Neutrophil (primary cell): ENCODE data around the gene SNX19.

Source experiments
- H3K27ac ChIP-seq: fragments of 200-600 bp; sonication (generic); 2 replicates; pipeline ENCODE4 v1.5.1; 2016; ENCODE audit warnings: mild to moderate bottlenecking, moderate library complexity
- H3K27me3 ChIP-seq: fragments of 200-600 bp; sonication (generic); 2 replicates; pipeline ENCODE4 v1.6.0; 2016; ENCODE audit warnings: mild to moderate bottlenecking
- H3K36me3 ChIP-seq: fragments of 200-600 bp; sonication (generic); 2 replicates; pipeline ENCODE4 v1.5.1; 2017
- H3K4me1 ChIP-seq, 2 experiments: fragments of 200-600 bp in 1 of 2; sonication (generic) in 1 of 2; 1 replicate in 1 of 2; 2 replicates in 1 of 2; pipeline versions ENCODE4 v1.5.1 to v1.6.1; 2013 to 2016; ENCODE audit warnings: low read depth in 1 of 2, low read length in 1 of 2, mild to moderate bottlenecking in 1 of 2, moderate library complexity in 1 of 2; ENCODE audit not compliant: control insufficient read depth in 1 of 2, insufficient read depth in 1 of 2
- H3K4me3 ChIP-seq, 2 experiments: fragments of 200-600 bp in 1 of 2; sonication (generic) in 1 of 2; 1 replicate in 1 of 2; 2 replicates in 1 of 2; pipeline ENCODE4 v1.5.1; 2013 to 2016; ENCODE audit warnings: low read depth in 1 of 2, low read length in 1 of 2, mild to moderate bottlenecking in 1 of 2, moderate library complexity in 1 of 2
- H3K9me3 ChIP-seq: fragments of 200-600 bp; sonication (generic); 2 replicates; pipeline ENCODE4 v1.5.1; 2016
- TF ChIP-seq, protein P1 (sequence below): fragments of 200-600 bp; sonication (generic); IDR thresholded peaks from 2 replicates; pipeline ENCODE4 v1.5.1; 2016; ENCODE audit warnings: antibody characterized with exemption

SNX19 gene

DNA sequence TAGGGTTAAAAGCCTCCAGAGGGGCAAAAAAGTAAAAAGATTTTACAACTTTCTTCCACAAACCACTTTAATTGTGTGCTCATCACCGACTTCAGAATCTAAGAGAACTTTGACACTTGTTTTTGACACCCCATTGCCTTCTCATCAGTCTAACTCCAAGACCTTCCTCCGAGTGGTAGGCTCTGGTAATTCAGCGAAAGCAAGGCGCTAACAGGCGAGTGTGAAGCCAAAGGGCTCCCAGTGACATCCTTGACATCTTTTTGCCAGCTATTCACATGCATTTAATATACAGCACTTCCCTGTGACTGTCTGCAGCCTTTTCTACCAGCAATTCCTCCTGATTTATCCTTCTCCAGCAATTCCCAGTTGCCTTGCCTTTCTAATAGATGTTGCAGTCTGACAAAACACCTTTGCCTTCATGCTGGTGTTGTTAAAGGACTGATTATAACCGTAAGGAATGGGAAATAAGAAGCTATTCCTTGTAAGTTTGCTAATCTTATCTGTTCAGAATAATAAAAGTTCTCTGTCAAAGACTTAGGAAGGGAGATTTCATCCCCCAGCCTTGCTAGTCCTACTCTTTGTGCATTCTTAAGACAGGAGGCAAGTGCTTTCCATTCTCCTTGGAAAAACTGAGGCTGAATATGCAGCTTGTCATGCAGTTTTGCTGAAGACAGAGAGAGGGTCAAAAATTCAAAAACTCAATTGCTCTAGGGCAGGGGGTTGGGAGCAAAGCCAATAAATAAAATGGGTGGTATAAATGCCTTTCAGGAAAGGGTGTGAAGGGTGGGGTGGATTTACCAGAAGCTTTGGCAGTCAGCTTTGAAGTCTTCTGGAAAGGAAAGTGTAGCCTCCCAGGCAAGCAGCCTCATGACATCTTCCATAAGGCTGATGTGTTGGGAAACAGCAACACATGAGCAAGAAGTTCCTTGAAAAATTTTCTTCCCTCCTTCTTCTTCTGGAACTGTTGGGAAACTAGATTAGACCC is 39.1 kb downstream of the SNX19 start:
- Histone ChIP-seq H3K36me3 (peaks cover 100% of the 10 kb centered on the region), H3K4me3 (no peak overlapping the region), H3K27ac (no peak overlapping the region), H3K27me3 (no peaks in the 10 kb centered on the region), H3K9me3 (no peaks in the 10 kb centered on the region), H3K4me1 (no peaks in the 10 kb centered on the region)
- TF ChIP-seq, protein P1, sequence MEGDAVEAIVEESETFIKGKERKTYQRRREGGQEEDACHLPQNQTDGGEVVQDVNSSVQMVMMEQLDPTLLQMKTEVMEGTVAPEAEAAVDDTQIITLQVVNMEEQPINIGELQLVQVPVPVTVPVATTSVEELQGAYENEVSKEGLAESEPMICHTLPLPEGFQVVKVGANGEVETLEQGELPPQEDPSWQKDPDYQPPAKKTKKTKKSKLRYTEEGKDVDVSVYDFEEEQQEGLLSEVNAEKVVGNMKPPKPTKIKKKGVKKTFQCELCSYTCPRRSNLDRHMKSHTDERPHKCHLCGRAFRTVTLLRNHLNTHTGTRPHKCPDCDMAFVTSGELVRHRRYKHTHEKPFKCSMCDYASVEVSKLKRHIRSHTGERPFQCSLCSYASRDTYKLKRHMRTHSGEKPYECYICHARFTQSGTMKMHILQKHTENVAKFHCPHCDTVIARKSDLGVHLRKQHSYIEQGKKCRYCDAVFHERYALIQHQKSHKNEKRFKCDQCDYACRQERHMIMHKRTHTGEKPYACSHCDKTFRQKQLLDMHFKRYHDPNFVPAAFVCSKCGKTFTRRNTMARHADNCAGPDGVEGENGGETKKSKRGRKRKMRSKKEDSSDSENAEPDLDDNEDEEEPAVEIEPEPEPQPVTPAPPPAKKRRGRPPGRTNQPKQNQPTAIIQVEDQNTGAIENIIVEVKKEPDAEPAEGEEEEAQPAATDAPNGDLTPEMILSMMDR: no peak

DNA sequence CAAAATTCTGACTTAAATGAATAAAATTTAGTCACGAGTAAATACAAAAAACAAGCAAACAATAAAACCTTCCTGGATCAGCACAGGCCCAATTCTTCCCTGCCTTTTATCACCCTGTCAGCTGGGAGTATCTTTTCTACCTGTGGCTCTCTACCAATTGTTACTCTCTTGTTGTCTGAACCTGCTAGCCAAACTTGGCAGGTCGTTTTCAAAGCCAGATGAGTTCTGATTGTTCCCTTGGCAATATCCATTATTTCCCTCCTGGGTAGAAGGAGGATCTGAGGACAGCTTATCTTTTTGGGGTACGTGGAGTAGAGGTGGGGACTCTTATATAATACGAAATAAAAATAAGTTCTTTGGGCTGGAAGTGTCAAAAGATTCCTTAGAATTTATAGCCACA is 40.2 kb downstream of the SNX19 start:
- H3K36me3 ChIP-seq: peaks cover 100% of the 10 kb centered on the region
- no peaks in the 10 kb centered on the region for H3K4me1 ChIP-seq
- no peaks in the 10 kb centered on the region for H3K9me3 ChIP-seq
- no peak overlapping the region for H3K27ac ChIP-seq
- H3K4me3 ChIP-seq: no peak overlapping the region
- TF ChIP-seq, protein P1: no peak
- H3K27me3 ChIP-seq: no peaks in the 10 kb centered on the region

DNA sequence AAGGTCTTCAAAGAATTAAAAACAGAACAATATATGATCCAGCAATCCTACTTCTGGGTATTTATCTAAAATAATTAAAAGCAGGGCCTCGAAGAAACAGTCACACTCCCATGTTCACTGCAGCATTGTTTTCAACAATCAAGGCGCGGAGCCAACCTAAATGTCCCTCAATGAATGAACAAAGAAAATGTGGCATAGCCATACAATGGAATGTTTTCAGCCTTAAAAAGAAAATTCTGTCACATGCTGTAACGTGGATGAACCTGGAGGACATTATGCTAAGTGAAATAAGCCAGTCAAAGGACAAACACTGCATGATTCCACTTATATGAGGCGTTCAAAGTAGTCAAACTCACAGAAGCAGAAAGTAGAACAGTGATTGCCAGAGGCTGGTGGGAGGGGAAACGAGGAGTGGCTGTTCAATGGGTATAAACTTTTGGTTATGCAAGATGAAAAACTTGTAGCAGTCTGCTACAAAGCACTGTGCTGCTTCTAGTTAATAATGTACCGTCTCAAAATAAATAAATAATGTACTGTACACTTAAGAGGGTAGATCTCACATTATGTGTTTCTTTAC is 41.2 kb downstream of the SNX19 start:
- Histone ChIP-seq H3K27ac (no peak overlapping the region), H3K9me3 (no peaks in the 10 kb centered on the region), H3K27me3 (no peaks in the 10 kb centered on the region), H3K36me3 (peaks cover 100% of the 10 kb centered on the region), H3K4me3 (no peak overlapping the region), H3K4me1 (no peaks in the 10 kb centered on the region)
- TF ChIP-seq, protein P1: no peak

DNA sequence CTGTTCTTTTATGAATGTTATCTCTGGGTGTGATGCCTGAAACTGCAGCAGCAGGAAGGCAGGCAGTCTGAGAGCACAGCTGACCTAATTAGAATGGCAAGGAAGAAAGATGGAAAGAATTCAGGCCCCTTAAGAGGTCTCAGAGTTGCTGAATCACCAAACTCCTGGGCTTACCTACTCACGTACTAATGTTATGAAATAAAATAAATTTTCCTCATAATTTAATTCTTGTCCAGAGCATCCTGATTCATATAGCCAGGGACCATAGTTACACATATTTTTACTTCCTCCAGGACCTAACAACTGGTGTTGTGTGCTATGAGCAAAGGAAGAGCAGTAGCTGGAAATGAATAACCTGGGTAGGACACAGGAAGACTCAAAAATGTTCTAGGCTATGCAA is 41.9 kb downstream of the SNX19 start:
- Histone ChIP-seq H3K27me3 (no peaks in the 10 kb centered on the region), H3K27ac (no peak overlapping the region), H3K4me1 (no peaks in the 10 kb centered on the region), H3K36me3 (peaks cover 100% of the 10 kb centered on the region), H3K4me3 (no peak overlapping the region), H3K9me3 (no peaks in the 10 kb centered on the region)
- TF ChIP-seq, protein P1: no peak

DNA sequence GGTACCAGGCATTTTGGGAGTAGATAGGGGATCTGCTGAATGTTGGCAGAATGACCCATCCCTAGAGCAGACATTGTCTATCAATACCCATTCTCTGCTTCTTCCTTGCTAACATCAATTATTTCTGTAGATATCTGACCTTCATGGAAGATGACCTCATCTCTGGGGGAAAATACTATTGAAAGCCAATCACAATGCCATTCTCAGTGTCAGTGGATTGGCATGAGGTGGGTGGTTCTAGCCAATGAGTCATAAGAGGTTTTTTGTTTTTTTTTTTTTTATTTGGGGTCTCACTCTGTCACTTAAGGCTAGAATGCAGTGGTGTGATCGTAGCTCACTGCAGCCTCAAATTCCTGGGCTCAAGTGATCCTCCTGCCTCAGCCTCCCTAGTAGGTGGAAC is 42.5 kb downstream of the SNX19 start:
- TF ChIP-seq, protein P1: no peak
- no peaks in the 10 kb centered on the region for H3K9me3 ChIP-seq
- no peaks in the 10 kb centered on the region for H3K4me1 ChIP-seq
- peaks cover 100% of the 10 kb centered on the region for H3K36me3 ChIP-seq
- H3K27ac ChIP-seq: no peak overlapping the region
- no peak overlapping the region for H3K4me3 ChIP-seq
- no peaks in the 10 kb centered on the region for H3K27me3 ChIP-seq
